ENCODE results near the gene EFNB3. TPM values are rescaled to one million over a fixed set of nuclear protein-coding genes. Genes with fewer than 3 reads are reported as not detected.

The EFNB3 gene, protein sequence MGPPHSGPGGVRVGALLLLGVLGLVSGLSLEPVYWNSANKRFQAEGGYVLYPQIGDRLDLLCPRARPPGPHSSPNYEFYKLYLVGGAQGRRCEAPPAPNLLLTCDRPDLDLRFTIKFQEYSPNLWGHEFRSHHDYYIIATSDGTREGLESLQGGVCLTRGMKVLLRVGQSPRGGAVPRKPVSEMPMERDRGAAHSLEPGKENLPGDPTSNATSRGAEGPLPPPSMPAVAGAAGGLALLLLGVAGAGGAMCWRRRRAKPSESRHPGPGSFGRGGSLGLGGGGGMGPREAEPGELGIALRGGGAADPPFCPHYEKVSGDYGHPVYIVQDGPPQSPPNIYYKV
- 2.5 TPM for total RNA-seq (2021; ENCODE audit: unreplicated experiment)
- 2.7 TPM for polyA plus RNA-seq (2012; ENCODE audit: insufficient read length)
- Bru-seq, nascent RNA, result percentile 20 among the genes with signal in this experiment
- BruChase-seq, experiment 1, labeled RNA remaining after a 2-hour chase, result percentile 35 among the genes with signal in this experiment
- BruChase-seq, experiment 2, labeled RNA remaining after a 6-hour chase, result percentile 48 among the genes with signal in this experiment
- long read RNA-seq, partial matches to known transcripts, result 2 of 2 reads
- long read RNA-seq, other reads (novel, unspliced or antisense), result 0 of 2 reads

DNA sequence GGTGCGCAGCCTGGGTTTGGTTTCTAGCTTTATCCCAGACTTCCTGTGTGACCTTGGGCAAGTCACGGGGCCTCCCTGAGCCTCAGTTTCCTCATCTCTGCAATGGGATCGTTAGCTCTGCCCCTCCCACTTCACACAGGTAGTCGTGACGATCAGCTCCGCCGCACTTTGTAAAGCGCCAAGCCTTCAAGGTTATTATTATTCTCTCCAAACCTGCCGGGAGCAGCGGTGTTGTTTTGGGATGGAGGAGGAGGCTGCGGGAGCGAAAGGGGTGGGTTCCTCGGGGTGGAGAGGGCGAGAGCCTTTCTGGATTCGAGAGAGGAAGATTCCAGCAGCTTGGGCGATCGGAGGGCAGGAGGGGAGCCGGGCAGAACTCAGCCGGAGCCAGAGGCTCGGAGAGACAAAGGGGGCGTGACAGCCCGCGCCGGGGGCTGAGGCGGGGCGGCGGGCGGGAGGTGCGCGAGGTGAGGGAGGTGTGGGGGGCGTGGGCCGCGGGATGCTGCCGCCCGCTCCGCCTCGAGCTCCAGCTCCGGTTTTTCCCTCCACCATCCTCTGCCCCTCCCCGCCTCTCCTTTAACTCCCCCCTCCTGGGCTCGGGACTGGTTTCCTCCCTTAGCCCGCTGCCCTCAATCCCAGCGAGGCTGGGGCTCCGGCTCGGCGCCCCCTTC lies at the start of gene EFNB3:
TSS of gene EFNB3 (plus strand) at position 602 of the 668 bp plus-strand sequence. CDS start 397 bp downstream, outside the sequence.
- in situ Hi-C loops (cut with HindIII; ENCODE audit: low pct_unique_long_range_greater_than_20kb, low sequenced_read_pairs), result no loop called here
- TF ChIP-seq, protein P1, sequence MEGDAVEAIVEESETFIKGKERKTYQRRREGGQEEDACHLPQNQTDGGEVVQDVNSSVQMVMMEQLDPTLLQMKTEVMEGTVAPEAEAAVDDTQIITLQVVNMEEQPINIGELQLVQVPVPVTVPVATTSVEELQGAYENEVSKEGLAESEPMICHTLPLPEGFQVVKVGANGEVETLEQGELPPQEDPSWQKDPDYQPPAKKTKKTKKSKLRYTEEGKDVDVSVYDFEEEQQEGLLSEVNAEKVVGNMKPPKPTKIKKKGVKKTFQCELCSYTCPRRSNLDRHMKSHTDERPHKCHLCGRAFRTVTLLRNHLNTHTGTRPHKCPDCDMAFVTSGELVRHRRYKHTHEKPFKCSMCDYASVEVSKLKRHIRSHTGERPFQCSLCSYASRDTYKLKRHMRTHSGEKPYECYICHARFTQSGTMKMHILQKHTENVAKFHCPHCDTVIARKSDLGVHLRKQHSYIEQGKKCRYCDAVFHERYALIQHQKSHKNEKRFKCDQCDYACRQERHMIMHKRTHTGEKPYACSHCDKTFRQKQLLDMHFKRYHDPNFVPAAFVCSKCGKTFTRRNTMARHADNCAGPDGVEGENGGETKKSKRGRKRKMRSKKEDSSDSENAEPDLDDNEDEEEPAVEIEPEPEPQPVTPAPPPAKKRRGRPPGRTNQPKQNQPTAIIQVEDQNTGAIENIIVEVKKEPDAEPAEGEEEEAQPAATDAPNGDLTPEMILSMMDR (IDR thresholded peaks at IDR 0.05), result no peak
- TF ChIP-seq TCF7L2 (IDR thresholded peaks at IDR 0.05; ENCODE audit: low read depth, low read length) (no peak), POLR2AphosphoS5 (IDR thresholded peaks at IDR 0.05; ENCODE audit: low read depth, low read length) (no peak), SIN3A (IDR thresholded peaks at IDR 0.05; ENCODE audit: borderline replicate concordance, insufficient read depth, low read depth, low read length) (no peak)
- TF ChIP-seq, protein P2, sequence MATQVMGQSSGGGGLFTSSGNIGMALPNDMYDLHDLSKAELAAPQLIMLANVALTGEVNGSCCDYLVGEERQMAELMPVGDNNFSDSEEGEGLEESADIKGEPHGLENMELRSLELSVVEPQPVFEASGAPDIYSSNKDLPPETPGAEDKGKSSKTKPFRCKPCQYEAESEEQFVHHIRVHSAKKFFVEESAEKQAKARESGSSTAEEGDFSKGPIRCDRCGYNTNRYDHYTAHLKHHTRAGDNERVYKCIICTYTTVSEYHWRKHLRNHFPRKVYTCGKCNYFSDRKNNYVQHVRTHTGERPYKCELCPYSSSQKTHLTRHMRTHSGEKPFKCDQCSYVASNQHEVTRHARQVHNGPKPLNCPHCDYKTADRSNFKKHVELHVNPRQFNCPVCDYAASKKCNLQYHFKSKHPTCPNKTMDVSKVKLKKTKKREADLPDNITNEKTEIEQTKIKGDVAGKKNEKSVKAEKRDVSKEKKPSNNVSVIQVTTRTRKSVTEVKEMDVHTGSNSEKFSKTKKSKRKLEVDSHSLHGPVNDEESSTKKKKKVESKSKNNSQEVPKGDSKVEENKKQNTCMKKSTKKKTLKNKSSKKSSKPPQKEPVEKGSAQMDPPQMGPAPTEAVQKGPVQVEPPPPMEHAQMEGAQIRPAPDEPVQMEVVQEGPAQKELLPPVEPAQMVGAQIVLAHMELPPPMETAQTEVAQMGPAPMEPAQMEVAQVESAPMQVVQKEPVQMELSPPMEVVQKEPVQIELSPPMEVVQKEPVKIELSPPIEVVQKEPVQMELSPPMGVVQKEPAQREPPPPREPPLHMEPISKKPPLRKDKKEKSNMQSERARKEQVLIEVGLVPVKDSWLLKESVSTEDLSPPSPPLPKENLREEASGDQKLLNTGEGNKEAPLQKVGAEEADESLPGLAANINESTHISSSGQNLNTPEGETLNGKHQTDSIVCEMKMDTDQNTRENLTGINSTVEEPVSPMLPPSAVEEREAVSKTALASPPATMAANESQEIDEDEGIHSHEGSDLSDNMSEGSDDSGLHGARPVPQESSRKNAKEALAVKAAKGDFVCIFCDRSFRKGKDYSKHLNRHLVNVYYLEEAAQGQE (IDR thresholded peaks at IDR 0.05; ENCODE audit: insufficient read depth in 1 of 2, low read depth in 2 of 2, low read length in 1 of 2), result no peak
- peaks cover 12% of the 10 kb centered on the region; the same call in 1 of the 2 replicates for H3K4me1 ChIP-seq (ENCODE audit: control insufficient read depth, insufficient read depth, low read length)
- CTCF ChIA-PET, result interaction anchor here (0.5 kb wide), 1 partner anchor 12 kb away, joined by 6 read pairs; no protein-coding TSS in a partner anchor
- no peak within 1 kb of the TSS for H3K27ac ChIP-seq (ENCODE audit: low read length)
- H3K9me3 ChIP-seq (ENCODE audit: control insufficient read depth, insufficient read depth, low read depth, low read length), result no peaks in the 10 kb centered on the region
- ATAC-seq (peak; percentile 55), DNase-seq (ENCODE audit: low read depth, low spot score) (no peak)
- intact Hi-C loops (cut with micrococcal nuclease; ENCODE audit: unreplicated experiment), result no loop called here
- no TSS peak for BruUV-seq (replicated peaks)
- POLR2A ChIA-PET, result interaction anchor here (0.6 kb wide), 1 partner anchor 17 kb away, joined by 7 read pairs; the partner anchor contains the start of gene TP53
- no peaks in the 10 kb centered on the region for H3K36me3 ChIP-seq (ENCODE audit: control insufficient read depth, insufficient read depth, low read length)
- H3K27me3 ChIP-seq (ENCODE audit: control insufficient read depth, insufficient read depth, low read length), result no peaks in the 10 kb centered on the region
- H3K4me3 ChIP-seq (ENCODE audit: low read depth in 2 of 2, low read length in 2 of 2), result peak within 1 kb of the TSS; percentile 44 to 54

DNA sequence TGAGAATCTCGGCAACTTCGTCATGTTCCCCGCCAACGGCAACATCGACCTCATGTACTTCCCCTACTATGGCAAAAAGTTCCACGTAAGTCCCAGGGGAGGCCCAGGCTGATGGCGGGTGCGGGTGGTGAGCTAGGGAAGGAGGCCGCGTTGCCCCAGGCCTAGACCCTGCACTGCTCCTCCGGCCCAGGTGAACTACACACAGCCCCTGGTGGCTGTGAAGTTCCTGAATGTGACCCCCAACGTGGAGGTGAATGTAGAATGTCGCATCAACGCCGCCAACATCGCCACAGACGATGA lies 49.5 kb upstream of the EFNB3 start:
- Histone ChIP-seq H3K27ac (ENCODE audit: low read length) (no peak overlapping the region), H3K9me3 (ENCODE audit: control insufficient read depth, insufficient read depth, low read depth, low read length) (no peaks in the 10 kb centered on the region), H3K27me3 (ENCODE audit: control insufficient read depth, insufficient read depth, low read length) (peaks cover 2% of the 10 kb centered on the region; the same call in 1 of the 2 replicates), H3K4me1 (ENCODE audit: control insufficient read depth, insufficient read depth, low read length) (no peaks in the 10 kb centered on the region; the same call in 1 of the 2 replicates), H3K4me3 (ENCODE audit: low read depth in 2 of 2, low read length in 2 of 2) (no peak overlapping the region), H3K36me3 (ENCODE audit: control insufficient read depth, insufficient read depth, low read length) (no peaks in the 10 kb centered on the region)
- intact Hi-C loops (cut with micrococcal nuclease; ENCODE audit: unreplicated experiment) (no loop called here), in situ Hi-C loops (cut with HindIII; ENCODE audit: low pct_unique_long_range_greater_than_20kb, low sequenced_read_pairs) (no loop called here)
- DNase-seq (ENCODE audit: low read depth, low spot score), result no peak
- ChIA-PET POLR2A (no interaction called here), CTCF (no interaction called here)
- TF ChIP-seq, protein P1 (IDR thresholded peaks at IDR 0.05), result no peak
- TF ChIP-seq POLR2AphosphoS5 (IDR thresholded peaks at IDR 0.05; ENCODE audit: low read depth, low read length), result no peak
- TF ChIP-seq TCF7L2 (IDR thresholded peaks at IDR 0.05; ENCODE audit: low read depth, low read length), result no peak
- TF ChIP-seq, protein P2 (IDR thresholded peaks at IDR 0.05; ENCODE audit: insufficient read depth in 1 of 2, low read depth in 2 of 2, low read length in 1 of 2), result no peak
- no peak for TF ChIP-seq SIN3A (IDR thresholded peaks at IDR 0.05; ENCODE audit: borderline replicate concordance, insufficient read depth, low read depth, low read length)
- no peak for ATAC-seq
- BruUV-seq (replicated peaks), result no TSS peak

Measured in Panc1 (cell line).